ENCODE data around the gene RFWD3.

- TF ChIP-seq CBFB (CRISPR knock-in tag; IDR thresholded peaks at IDR 0.05) (no peak), ZNF354B (CRISPR knock-in tag; IDR thresholded peaks at IDR 0.05) (no peak), ZKSCAN1 (IDR thresholded peaks at IDR 0.05; ENCODE audit: low read length) (no peak), CTCF (CRISPR knock-in tag; IDR thresholded peaks at IDR 0.05) (no peak), ZNF768 (CRISPR knock-in tag; IDR thresholded peaks at IDR 0.05) (no peak), ZSCAN29 (CRISPR knock-in tag; conservative IDR thresholded peaks at IDR 0.05) (no peak), PPARG (CRISPR knock-in tag; conservative IDR thresholded peaks at IDR 0.05) (no peak), ZNF124 (CRISPR knock-in tag; IDR thresholded peaks at IDR 0.05) (no peak)
- TF ChIP-seq, protein P1, sequence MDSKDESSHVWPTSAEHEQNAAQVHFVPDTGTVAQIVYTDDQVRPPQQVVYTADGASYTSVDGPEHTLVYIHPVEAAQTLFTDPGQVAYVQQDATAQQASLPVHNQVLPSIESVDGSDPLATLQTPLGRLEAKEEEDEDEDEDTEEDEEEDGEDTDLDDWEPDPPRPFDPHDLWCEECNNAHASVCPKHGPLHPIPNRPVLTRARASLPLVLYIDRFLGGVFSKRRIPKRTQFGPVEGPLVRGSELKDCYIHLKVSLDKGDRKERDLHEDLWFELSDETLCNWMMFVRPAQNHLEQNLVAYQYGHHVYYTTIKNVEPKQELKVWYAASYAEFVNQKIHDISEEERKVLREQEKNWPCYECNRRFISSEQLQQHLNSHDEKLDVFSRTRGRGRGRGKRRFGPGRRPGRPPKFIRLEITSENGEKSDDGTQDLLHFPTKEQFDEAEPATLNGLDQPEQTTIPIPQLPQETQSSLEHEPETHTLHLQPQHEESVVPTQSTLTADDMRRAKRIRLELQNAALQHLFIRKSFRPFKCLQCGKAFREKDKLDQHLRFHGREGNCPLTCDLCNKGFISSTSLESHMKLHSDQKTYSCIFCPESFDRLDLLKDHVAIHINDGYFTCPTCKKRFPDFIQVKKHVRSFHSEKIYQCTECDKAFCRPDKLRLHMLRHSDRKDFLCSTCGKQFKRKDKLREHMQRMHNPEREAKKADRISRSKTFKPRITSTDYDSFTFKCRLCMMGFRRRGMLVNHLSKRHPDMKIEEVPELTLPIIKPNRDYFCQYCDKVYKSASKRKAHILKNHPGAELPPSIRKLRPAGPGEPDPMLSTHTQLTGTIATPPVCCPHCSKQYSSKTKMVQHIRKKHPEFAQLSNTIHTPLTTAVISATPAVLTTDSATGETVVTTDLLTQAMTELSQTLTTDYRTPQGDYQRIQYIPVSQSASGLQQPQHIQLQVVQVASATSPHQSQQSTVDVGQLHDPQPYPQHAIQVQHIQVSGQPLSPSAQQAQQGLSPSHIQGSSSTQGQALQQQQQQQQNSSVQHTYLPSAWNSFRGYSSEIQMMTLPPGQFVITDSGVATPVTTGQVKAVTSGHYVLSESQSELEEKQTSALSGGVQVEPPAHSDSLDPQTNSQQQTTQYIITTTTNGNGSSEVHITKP (CRISPR knock-in tag; IDR thresholded peaks at IDR 0.05; ENCODE audit: low read depth): no peak
Measured at GRCh38 chr16:74637742-74638453, 28.8 kb downstream of the RFWD3 start.

Data from HepG2 (cell line).